Activated T-cell treated with anti-CD3 and anti-CD28 coated beads, Interleukin-2, amount 50 U/mL, for 1 hour (primary cell): ENCODE measurements around the gene BRAT1.
"Not testable (repeated sequence)": the region's sequence is repeated elsewhere in the genome, so short reads cannot be mapped to it uniquely, and the experiment has no call there.

Experiments
- DNase-seq: peaks from one replicate; pipeline ENCODE4 v3.0.0-alpha.2; 2020

Gene BRAT1

DNA sequence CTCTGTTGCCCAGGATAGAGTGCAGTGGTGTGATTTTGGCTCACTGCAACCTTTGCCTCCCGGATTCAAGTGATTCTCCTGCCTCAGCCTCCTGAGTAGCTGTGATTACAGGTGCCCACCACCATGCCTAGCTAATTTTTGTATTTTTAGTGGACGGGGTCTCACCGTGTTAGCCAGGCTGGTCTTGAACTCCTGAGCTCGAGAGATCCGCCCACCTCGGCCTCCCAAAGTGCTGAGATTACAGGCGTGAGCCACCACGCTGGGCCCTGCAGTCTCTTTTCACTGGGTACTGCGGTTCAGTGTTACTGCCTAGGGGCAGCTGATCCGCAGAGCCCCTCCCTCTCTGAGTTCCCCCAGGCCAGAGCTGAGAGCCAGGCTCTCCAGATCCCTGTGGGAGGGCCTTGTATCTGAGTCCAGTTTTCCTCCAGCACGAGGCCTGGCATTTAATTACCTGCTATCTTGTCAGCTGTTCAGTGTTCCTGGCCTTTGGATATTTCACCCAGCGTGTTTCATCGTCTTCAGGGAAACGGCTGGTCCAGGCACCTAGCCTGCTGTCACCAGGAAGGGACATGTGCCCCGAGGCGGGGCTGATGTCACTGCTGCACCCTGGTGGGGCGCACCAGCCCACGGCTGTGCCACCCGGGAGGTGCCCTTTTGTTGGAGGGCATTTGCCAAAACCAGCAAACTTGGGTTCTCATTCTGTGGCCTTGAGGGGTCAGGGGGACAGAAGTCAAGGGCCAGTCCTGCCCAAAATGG, 19.3 kb downstream of the BRAT1 start:
- not testable (repeated sequence) for DNase-seq

DNA sequence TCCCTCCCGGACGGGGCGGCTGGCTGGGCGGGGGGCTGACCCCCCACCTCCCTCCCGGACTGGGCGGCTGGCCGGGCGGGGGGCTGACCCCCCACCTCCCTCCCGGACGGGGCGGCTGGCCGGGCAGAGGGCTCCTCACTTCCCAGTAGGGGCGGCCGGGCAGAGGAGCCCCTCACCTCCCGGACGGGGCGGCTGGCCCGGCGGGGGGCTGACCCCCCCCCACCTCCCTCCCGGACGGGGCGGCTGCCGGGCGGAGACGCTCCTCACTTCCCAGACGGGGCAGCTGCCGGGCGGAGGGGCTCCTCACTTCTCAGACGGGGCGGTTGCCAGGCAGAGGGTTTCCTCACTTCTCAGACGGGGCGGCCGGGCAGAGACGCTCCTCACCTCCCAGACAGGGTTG, 21.1 kb downstream of the BRAT1 start:
- not testable (repeated sequence) for DNase-seq

GRCh38 chr7:2533566-2533965, 21.8 kb downstream of the BRAT1 start:
- DNase-seq: not testable (repeated sequence)

DNA sequence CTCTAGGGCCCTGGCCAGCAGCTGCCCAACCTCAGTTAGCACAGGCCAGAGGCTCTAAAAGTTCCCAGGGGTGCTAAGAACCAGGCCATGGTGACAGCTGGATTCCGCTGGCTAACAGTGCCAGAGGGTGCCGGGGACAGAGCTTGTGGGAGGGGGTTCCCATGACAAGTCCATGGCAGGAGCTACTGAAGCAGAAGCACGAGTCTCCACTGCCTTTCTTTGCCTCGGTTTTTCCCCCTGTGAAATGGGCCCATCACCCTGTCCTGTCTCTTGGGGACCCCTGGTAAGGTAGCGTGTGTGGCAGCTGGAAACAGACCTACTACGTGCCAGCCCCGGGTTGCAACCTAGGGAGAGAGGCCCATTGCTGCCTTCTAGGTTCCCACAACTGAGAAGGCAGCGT, 22.5 kb downstream of the BRAT1 start:
- DNase-seq: not testable (repeated sequence)

GRCh38 chr7:2532199-2532772, 23.0 kb downstream of the BRAT1 start:
- DNase-seq: peak; percentile 26

- DNase-seq: peak; percentile 27
Observed at GRCh38 chr7:2531796-2532110, 23.6 kb downstream of the BRAT1 start.

GRCh38 chr7:2530994-2531795, 24.1 kb downstream of the BRAT1 start:
- DNase-seq: peak; percentile 38

DNA sequence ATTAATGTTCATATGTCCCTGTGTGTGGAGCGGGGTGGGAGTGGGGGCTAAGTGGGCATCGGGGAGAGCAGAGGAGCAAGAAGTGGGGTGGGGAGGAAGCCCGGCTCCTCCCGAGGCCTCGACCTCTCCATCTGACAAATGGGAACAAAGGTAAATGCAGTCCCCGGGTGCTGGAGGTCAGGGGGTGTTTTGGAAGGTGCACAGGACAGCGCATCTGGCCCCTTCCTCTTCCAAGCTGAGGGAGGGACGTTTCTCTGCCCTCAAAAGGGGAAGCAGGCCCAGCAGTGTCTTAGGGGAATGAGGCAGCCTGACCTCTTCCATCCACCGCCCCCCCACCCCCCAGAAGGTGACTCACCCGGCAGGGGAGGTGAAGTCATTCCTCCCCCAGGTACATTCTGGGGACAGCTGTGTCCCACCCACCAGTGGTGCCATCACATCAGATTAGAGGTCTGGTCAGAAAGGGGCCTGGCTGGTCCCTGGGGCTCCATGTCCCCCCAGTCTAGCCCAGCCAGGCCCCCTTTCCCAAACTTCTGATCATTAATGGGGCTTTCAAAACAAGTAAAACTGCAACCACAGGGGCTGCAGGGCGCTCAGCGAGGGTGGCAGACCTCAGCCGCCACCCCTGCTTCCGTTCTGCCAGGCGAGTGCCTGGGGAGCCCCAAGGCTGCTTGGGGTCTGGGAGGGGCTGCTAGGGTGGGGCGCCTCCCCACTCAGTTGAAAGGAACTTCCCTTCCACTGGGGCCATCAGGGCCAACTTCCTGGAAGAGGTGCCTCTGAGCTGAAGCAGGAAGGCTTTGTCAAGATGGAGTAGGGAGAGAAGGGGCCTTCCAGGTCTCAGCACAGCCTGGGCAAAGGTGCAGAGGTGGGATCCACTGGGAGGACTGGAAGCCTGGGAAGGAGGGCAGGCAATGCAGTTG, 25.0 kb downstream of the BRAT1 start:
- DNase-seq: peak; percentile 83

GRCh38 chr7:2529161-2530070, 25.9 kb downstream of the BRAT1 start:
- peak; percentile 65 for DNase-seq

DNA sequence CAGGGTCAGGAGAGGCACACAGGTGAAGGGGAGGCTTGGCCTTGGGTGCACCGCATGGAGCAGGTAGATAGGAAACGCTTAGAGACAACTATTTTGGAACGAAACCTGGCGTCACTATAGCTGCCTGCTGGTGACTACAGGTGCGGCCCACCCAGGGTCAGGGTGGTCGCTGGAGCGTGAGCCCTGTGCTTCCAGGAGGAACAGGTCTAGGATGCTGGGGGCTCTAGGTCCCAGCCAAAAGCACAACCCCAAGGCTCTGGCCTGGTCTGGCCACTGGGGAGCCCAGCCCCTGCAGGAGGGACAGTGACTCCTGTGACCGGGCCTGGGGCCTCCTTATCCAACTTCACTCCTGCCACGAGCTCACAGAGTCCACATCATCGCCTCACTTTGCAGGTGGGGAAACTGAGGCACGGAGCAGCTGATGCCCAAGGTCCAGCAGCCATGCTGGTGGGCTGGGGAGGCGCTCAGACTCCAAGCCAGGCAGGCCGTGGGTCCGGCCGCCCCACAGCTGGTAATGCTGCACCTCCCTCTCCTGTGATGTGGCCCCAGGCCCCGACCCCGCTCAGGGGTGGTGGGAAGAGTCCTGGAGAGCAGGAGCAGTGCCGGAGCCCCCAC, 26.7 kb downstream of the BRAT1 start:
- DNase-seq: no peak

DNA sequence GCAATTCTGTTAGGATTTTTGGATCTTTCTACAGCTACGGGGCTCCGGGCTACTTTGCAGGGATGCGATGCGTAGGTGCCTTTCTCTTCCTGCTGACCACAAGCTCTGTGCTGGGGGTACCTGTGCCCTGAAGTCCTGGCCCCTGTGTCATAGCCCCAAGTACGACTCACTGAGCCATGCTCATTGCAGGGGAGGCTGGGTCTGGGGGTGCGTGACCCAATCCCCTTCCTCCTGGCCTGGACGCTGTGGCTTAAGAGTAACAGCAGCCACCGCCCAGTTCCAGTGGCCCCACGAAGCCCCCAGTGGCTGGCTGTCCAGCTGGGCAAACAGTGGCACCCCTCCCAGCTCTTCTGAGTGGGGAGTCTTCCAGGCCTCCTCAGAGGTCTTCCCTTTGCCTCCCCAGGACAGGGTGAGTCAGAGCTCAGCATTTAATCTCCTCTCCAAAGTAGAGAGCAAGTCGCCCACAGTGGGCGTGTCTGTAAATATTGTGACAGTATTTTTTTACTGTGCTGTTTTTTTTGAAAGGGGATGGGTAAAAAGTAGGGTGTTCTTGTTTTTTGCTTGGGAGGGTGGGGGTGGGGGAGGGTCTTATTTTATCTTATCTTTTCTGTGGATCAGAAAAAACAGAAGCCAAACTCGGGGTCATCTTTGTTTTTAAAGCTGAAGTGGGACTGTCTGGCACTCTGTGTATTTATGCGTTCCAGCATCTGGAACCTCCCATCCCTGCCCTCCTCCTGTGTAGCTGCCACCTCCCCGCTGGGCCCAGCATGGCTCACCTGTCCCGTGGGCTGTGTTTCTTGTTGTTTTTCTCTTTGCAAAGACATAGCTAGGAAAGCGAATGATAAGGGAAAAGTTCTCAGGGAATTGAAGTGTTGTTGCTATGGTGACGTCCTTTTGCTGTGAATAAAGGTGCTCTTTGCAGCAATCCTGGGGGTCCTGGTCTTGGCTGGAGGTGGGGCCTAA, 27.5 kb downstream of the BRAT1 start:
- peak; percentile 63 for DNase-seq

GRCh38 chr7:2526659-2527504, 28.4 kb downstream of the BRAT1 start:
- no peak for DNase-seq

- no peak for DNase-seq
Observed at GRCh38 chr7:2525658-2526630, 29.4 kb downstream of the BRAT1 start.

DNA sequence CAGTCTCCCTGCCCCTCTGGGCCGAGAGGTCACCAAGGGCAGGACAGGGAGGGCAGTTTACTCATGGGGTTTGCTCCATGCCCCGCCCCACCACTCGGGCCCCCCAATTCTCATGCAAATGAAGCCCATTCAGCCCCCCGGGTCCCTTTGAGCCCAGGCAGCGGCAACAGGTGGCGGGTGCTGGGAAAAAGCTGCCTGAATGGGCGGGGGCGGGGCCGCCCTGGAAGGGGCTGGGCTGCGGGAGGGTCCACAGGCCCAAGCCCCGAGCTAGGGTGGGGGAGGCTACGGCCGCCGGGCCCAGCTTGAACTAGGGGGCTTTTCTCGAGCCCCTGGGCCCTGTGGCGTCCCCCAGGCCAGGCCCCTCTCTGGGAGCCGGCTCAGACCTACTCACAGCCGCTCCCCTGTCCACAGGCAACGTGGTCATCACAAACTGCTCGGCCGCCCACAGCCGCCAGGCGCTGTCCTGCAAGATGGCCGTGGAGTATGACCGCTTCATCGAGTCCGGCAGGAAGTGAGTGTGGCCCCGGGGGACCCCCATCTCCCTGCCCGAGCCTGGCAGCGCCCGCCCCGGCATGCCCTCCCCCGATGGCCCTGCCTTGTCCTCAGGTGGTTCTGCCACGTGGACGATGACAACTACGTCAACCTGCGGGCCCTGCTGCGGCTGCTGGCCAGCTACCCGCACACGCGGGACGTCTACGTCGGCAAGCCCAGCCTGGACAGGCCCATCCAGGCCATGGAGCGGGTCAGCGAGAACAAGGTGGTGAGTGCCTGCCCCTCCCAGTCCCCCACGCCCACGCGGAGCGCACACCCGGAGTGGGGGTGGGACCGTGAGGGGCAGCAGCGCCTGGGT, 30.3 kb downstream of the BRAT1 start:
- DNase-seq: no peak

DNA sequence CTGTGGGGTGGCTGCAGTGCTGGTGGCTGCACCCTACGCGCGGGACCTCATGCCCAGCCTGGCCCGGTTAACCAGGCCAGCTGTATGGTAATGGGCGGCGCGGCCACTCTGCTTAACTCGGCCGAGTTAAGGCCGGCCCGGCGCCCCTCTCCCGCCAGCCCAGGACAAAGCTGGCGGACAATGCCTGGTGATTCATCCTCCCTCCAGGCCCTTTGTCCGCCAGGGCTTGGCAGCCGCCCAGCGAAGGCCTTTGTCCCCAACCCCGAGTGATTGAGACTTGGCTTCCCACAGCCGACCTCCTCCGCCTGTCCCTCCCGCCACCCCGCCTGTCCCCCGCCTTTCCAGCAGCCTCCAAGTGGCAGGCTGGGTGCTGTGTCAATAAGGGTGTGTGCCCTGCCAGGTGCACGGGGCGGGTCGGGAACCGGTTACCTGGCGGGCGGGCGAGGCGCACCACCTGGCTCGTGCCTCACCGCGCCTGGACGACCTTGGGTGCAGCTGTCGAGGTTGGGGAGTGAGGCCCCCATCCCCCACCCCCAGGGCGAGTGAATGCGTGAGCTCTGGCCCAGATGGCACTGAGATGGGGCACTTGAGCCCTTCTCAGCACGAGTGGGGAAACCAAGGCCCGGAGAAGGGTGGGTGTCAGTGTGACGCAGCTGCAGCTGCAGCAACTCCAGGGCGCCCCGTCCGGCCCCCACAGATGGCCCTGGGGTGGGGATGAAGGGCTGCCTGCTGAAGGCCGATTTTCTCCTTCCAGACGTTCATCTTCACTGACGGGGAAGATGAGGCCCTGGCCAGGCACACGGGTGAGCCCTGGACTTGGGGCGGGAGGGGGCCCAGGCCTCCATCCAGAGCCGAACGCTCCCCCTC, 31.1 kb downstream of the BRAT1 start:
- DNase-seq: peak; percentile 36

DNA sequence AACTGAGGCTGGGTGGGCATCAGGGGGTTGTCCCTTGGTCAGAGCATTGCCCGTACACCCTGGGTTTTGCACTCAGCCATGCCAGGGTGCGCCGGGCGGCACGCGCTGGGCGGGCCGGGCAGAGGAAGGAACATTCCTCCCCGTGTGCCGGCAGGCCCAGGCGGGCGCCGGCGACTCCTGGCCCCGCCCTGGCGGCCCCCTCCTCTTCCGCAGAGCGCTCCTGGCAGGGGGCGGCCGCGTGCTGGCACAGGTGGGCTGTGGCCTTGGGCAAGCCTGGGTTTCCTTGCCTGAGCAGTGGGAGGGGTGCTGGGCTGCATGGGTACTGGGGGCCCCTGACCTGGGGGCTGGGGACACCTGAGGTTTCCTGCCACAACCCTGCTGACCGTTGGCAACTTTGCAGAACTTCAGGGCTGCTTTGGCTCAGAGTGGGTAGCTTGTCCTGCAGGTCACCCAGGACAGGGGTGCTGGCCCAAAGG, 31.8 kb downstream of the BRAT1 start:
- DNase-seq: peak; percentile 34
